Epithelial cell of proximal tubule (primary cell): ENCODE measurements around the gene CDC42EP3. TPM values are rescaled to one million over a fixed set of nuclear protein-coding genes. Genes with fewer than 3 reads are reported as not detected.

Experiments used
- DNase-seq: peaks from one replicate; pipeline ENCODE4 v3.0.0-alpha.2; 2011; ENCODE audit warnings: low read depth
- H3K4me3 ChIP-seq: 2 replicates; pipeline ENCODE4 v1.5.1; 2011; ENCODE audit warnings: low read depth, mild to moderate bottlenecking, low read length
- total RNA-seq: library from RNA; depleted of rRNA; stranded (reverse); fragments of >200 nt; gene quantifications from 2 replicates; pipeline ENCODE4 v1.2.3, GENCODE V29; 2015
- TF ChIP-seq, protein P1 (sequence below): conservative IDR thresholded peaks from 2 replicates; pipeline ENCODE4 v1.5.1; 2012; ENCODE audit warnings: low read depth, mild to moderate bottlenecking, low read length

Gene CDC42EP3
- total RNA-seq, 1 donor from 2014 or later, result 30.0 TPM

DNA sequence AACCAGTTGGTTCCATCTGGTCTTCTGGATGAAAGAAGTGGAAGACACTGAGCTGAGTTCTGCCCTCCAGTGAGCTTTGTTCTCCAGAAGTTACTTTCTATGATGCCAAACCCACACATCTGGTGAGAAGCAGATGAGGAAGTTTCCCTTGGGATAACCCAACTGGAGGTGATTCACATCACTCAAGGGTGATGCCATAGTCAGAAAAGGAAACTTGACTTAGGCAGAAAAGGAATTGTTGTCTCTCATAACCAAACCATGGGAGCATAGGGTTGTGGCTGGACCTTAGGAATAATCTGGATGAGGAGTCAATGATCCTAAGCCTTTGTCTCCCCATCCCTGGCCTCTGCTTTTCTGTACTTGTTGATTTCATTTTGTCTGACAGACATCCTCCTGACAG lies 43.7 kb downstream of the CDC42EP3 start:
- TF ChIP-seq, protein P1, sequence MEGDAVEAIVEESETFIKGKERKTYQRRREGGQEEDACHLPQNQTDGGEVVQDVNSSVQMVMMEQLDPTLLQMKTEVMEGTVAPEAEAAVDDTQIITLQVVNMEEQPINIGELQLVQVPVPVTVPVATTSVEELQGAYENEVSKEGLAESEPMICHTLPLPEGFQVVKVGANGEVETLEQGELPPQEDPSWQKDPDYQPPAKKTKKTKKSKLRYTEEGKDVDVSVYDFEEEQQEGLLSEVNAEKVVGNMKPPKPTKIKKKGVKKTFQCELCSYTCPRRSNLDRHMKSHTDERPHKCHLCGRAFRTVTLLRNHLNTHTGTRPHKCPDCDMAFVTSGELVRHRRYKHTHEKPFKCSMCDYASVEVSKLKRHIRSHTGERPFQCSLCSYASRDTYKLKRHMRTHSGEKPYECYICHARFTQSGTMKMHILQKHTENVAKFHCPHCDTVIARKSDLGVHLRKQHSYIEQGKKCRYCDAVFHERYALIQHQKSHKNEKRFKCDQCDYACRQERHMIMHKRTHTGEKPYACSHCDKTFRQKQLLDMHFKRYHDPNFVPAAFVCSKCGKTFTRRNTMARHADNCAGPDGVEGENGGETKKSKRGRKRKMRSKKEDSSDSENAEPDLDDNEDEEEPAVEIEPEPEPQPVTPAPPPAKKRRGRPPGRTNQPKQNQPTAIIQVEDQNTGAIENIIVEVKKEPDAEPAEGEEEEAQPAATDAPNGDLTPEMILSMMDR, result no peak
- DNase-seq, result no peak
- H3K4me3 ChIP-seq, result no peak overlapping the region

DNA sequence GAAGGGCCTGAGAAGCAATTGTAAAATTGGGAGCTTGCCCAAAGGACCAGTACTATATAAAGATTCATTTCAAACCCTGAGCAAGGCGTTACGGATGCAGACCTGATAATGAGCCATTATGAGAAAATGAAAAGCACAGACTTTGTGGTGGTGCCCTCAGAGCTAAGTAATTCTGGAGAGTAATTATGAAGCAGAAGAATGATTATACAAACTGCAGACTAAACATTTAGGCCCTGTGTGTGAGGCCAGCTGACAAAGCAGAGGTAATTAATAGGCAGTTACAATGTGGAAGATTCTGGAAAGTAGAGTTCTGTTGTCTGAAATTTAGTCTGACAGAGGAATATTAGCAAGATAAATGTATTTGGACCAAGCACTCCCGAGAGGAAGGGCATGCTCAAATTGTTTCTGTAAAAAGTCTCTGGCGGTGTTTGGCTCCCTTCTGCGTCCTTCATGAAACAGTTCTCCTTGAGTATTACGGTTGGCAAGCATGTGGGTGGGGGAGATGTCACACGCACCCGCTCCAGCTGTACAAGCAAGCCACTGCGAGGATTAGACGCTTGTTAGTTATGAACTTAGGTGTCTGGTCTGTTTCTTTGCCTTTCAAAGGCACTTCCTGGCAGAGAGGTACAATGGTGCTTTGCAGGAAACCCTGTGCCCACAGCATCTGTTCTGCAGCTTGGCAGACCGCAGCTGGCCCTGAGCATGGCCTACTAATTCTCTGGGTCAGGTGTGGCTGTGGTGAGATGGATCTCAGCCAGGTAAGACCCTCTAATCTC lies 45.5 kb downstream of the CDC42EP3 start:
- no peak for DNase-seq
- no peak overlapping the region for H3K4me3 ChIP-seq
- TF ChIP-seq, protein P1, result no peak

DNA sequence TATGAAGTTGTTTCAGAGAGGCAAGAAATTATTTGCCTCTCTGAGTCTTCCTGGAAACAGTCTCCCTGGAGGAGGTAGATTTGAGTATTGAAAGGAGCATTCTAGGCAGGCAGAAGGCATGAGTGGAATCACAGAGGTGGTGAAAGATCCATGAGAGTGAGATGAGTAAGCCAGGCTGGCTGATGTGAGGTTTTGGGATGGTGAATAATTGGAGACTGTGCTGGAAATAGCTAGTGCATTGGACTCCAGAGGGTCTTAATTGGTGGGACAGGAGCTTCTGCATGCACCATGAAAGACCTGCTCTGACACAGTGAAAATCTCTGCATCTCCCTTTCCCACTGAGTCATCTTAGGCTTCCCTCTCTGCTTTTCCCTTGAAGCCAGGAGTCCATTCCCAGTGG lies 46.3 kb downstream of the CDC42EP3 start:
- TF ChIP-seq, protein P1, result no peak
- no peak for DNase-seq
- H3K4me3 ChIP-seq, result no peak overlapping the region

DNA sequence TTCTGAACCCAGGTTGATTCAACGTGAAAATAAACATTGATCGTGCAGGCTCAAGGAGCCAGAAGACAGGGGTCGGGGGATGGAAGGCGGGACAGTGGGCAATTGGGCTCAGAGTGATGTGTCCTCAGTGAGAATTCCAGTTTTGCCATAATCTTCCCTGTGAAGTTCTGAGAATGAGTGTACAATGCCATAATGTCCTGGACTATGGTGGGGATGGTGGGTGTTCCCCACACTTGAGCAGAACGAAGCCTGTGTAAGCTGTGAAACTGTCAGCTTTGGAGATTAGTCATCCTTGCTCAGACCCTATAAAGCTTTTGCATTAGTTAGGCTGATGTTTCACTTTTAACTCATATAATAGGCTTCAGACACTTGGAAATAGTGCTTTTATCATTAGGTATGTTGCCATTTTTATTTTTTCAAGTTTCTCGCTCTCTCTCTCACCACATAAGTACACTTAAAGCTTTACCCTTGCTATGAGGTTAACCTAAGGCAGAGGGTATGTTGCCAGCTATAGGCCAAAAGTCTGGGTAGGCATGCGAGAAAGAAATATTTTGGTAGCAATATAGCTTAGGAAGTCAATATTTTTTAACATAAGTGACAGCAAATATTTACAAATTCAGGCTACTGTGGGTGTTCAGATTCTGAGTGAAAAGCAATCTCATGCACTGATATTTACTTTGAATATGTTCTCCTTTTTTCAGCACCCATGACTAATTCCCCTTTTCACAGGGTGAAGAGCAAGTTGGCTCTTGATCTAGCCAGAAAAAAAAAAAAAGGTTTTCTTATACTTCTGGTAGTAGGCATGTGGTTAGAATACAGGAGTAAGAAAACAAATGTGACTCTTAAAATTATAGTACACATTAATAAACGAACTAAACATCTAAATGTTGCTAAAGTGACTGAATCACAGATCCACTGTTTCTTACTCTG lies 47.2 kb downstream of the CDC42EP3 start:
- H3K4me3 ChIP-seq, result no peak overlapping the region
- TF ChIP-seq, protein P1, result no peak
- no peak for DNase-seq

DNA sequence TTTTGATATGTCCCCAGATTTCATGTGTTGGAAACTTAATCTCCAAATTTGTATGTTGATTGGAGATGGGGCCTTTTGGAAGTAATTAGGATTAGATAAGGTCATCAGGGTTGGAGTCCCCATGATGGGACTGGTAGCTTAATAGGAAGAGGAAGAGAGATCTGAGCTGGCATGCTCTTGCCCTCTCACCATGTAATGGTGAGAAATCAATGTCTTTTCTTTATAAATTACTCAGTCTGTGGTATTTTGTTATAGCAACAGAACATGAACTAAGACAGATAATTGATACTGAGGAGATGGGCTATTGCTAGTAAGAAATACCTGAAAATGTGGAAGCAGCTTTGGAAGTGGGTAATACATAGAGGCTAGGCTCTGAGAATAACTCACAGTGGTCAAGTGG lies 48.0 kb downstream of the CDC42EP3 start:
- no peak overlapping the region for H3K4me3 ChIP-seq
- TF ChIP-seq, protein P1, result no peak
- DNase-seq, result no peak

DNA sequence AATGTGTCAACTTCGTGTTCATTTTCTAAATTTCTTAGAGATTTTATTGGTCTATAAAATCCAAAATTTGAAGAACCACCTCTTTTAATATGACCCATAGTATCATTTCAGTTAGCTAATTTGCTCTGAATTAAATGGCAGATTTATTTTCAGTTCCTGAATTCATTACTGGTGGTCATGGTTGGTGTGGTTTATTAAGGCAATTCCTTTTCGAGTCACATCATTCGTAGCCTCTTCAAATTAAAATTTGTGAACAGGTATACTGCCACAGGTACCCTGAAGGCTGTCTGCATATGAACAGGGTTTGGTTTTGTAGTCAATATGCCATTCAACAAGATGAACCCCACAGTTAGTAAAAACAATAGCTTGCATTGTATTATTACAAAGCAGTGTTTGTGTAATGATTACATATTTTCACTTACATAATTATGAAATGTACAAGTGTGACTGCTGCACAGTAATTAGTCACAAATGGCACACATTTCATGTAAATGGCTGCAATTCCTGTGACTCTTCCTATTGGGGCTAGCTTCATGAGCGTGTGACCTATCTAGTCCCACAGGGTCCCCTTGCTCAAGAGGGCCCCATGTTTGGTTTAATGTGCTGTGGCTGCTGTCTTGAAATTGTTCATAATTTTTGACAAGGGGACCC lies 48.9 kb downstream of the CDC42EP3 start:
- H3K4me3 ChIP-seq, result no peak overlapping the region
- TF ChIP-seq, protein P1, result no peak
- DNase-seq, result no peak
